A549 (cell line): ENCODE measurements around the gene SEC31A. TPM values are rescaled to one million over a fixed set of nuclear protein-coding genes. Genes with fewer than 3 reads are reported as not detected.

Source experiments
- ATAC-seq, 2 experiments: fragments of 200-7000 bp in 1 of 2; fragments of >200 bp in 1 of 2; cut with Nextera tagmentation in 1 of 2; cut with Tn5 transposase in 1 of 2; 3 replicates each; pipeline versions ENCODE4 v1.8.0 to v1.9.1; 2018 to 2020; ENCODE audit warnings: mild to moderate bottlenecking in 1 of 2, moderate library complexity in 1 of 2
- CTCF ChIA-PET: fragments of 300-600 bp; sonication (Branson Sonifier 250); formaldehyde crosslinking; extraction: SDS; loops from one replicate; lab custom pipeline; 2021; ENCODE audit warnings: antibody characterized with exemption, inconsistent platforms; lab: Yijun Ruan, JAX
- POLR2A ChIA-PET: fragments of 350-600 bp; formaldehyde crosslinking; extraction: SDS; loops from one replicate; lab custom pipeline; 2021; ENCODE audit warnings: antibody characterized with exemption, inconsistent platforms; lab: Yijun Ruan, JAX
- DNase-seq, 2 experiments: peaks; one replicate each; pipeline versions ENCODE4 v3.0.0 to v3.0.0-alpha.2; 2011 to 2016; ENCODE audit warnings: low read depth in 1 of 2, low spot score in 1 of 2
- FAIRE-seq: peaks from 2 replicates; lab custom pipeline; 2011; peaks lifted over from hg19 to GRCh38; lab: Jason Lieb, UNC
- H3K27ac ChIP-seq, 2 experiments: fragments of >200 bp; sonication (Bioruptor Twin); formaldehyde crosslinking; 3 replicates each; pipeline ENCODE4 v1.5.1; 2016 to 2017
- H3K4me1 ChIP-seq: fragments of >200 bp; sonication (Bioruptor Twin); formaldehyde crosslinking; 3 replicates; pipeline ENCODE4 v1.6.1; 2016
- H3K4me2 ChIP-seq: fragments of >200 bp; sonication (Bioruptor Twin); formaldehyde crosslinking; 3 replicates; pipeline ENCODE4 v1.6.1; 2016
- H3K4me3 ChIP-seq: fragments of >200 bp; sonication (Bioruptor Twin); formaldehyde crosslinking; 3 replicates; pipeline ENCODE4 v1.5.1; 2016
- H3K9me3 ChIP-seq: fragments of >200 bp; sonication (Bioruptor Twin); formaldehyde crosslinking; 3 replicates; pipeline ENCODE4 v1.6.1; 2016
- BHLHE40 ChIP-seq: IDR thresholded peaks from 2 replicates; pipeline ENCODE4 v1.6.1; 2012; ENCODE audit warnings: low read depth, low read length, inconsistent platforms
- CBX2 ChIP-seq: fragments of 200-600 bp; sonication (generic); IDR thresholded peaks from 2 replicates; pipeline ENCODE4 v1.6.1; 2016; ENCODE audit warnings: low read depth, mild to moderate bottlenecking, borderline replicate concordance
- CBX8 ChIP-seq: fragments of 200-600 bp; sonication (generic); IDR thresholded peaks from 2 replicates; pipeline ENCODE4 v1.6.1; 2016
- CEBPB ChIP-seq, 2 experiments: fragments of >200 bp in 1 of 2; sonication (Bioruptor Twin) in 1 of 2; formaldehyde crosslinking in 1 of 2; IDR thresholded peaks; 2 replicates each; pipeline ENCODE4 v1.6.1; 2012 to 2016
- CHD4 ChIP-seq: fragments of 200-600 bp; sonication (generic); IDR thresholded peaks from 2 replicates; pipeline ENCODE4 v1.6.1; 2016; ENCODE audit warnings: antibody characterized with exemption, mild to moderate bottlenecking, borderline replicate concordance
- EHF ChIP-seq: fragments of 250-450 bp; sonication (Bioruptor Pico); IDR thresholded peaks from 2 replicates; pipeline ENCODE4 v1.5.0; 2020; ENCODE audit warnings: mild to moderate bottlenecking
- EHMT2 ChIP-seq: fragments of 200-600 bp; sonication (generic); IDR thresholded peaks from 2 replicates; pipeline ENCODE4 v1.6.1; 2016; ENCODE audit warnings: antibody characterized with exemption, low read depth, mild to moderate bottlenecking, moderate library complexity
- ESRRA ChIP-seq: fragments of 150-350 bp; IDR thresholded peaks from 2 replicates; pipeline ENCODE4 v1.6.1; 2014; ENCODE audit warnings: mild to moderate bottlenecking, low read length, borderline replicate concordance
- HEYL ChIP-seq: fragments of 250-450 bp; sonication (Bioruptor Pico); IDR thresholded peaks from 2 replicates; pipeline ENCODE4 v1.8.0; 2021; ENCODE audit warnings: mild to moderate bottlenecking, moderate library complexity
- HOXB13 ChIP-seq: fragments of 250-450 bp; sonication (Bioruptor Pico); IDR thresholded peaks from 2 replicates; pipeline ENCODE4 v1.5.0; 2020; ENCODE audit warnings: low read depth, mild to moderate bottlenecking, moderate library complexity
- HOXB5 ChIP-seq: fragments of 250-450 bp; sonication (Bioruptor Pico); IDR thresholded peaks from 2 replicates; pipeline ENCODE4 v1.5.0; 2020; ENCODE audit warnings: mild to moderate bottlenecking, moderate library complexity
- JUN ChIP-seq, 2 experiments: fragments of >200 bp; sonication (Bioruptor Twin); formaldehyde crosslinking; IDR thresholded peaks; 2 replicates in 1 of 2; 3 replicates in 1 of 2; pipeline ENCODE4 v1.6.1; 2016 to 2017
- KDM1A ChIP-seq: fragments of 200-600 bp; sonication (generic); IDR thresholded peaks from 2 replicates; pipeline ENCODE4 v1.6.1; 2016; ENCODE audit warnings: low read depth, mild to moderate bottlenecking
- NR3C1 ChIP-seq: fragments of >200 bp; sonication (Bioruptor Twin); formaldehyde crosslinking; IDR thresholded peaks from 3 replicates; pipeline ENCODE4 v1.6.1; 2017
- PHF8 ChIP-seq: fragments of 200-600 bp; sonication (generic); IDR thresholded peaks from 2 replicates; pipeline ENCODE4 v1.6.1; 2016; ENCODE audit warnings: low read depth, mild to moderate bottlenecking, antibody characterized with exemption, moderate library complexity, borderline replicate concordance
- RARB ChIP-seq: fragments of 250-450 bp; sonication (Bioruptor Pico); IDR thresholded peaks from 2 replicates; pipeline ENCODE4 v1.8.0; 2021; ENCODE audit warnings: mild to moderate bottlenecking, moderate library complexity
- WGBS: methylation state at CpG from one replicate; pipeline ENCODE4 v1.1.6; 2017; ENCODE audit errors: missing lambda C conversion rate; 5-methylcytosine and 5-hydroxymethylcytosine counted together
- polyA plus RNA-seq, 4 experiments: library from polyadenylated mRNA; depleted of rRNA in 3 of 4; stranded (reverse); fragments of >200 nt; fragmentation: RNase III in 1 of 4; extraction: RNeasy Plus Mini Kit Qiagen cat#74134 plus additional on column Dnase treatment in 1 of 4; gene quantifications; 2 replicates in 3 of 4; 3 replicates in 1 of 4; pipeline ENCODE4 v1.2.3, GENCODE V29; 2011 to 2017
- TF ChIP-seq, protein P1 (sequence below): fragments of 450-650 bp; IDR thresholded peaks from 2 replicates; pipeline ENCODE4 v1.6.1; 2014; ENCODE audit warnings: antibody characterized with exemption
- TF ChIP-seq, protein P2 (sequence below): IDR thresholded peaks from 2 replicates; pipeline ENCODE4 v1.6.1; 2012
- TF ChIP-seq, protein P3 (sequence below): fragments of 250-450 bp; sonication (Bioruptor Pico); IDR thresholded peaks from 2 replicates; pipeline ENCODE4 v1.5.0; 2020; ENCODE audit warnings: low read depth, mild to moderate bottlenecking, moderate library complexity
- TF ChIP-seq, protein P4 (sequence below): fragments of 150-350 bp; IDR thresholded peaks from 2 replicates; pipeline ENCODE4 v1.6.1; 2014; ENCODE audit warnings: low read depth, mild to moderate bottlenecking, low read length
- TF ChIP-seq, protein P5 (sequence below): fragments of >200 bp; sonication (Bioruptor Twin); formaldehyde crosslinking; IDR thresholded peaks from 3 replicates; pipeline ENCODE4 v1.6.1; 2016

SEC31A gene
- polyA plus RNA-seq, 2 of the 4 experiments (the other 2 are of a cell fraction) = 67.8 to 127 TPM

DNA sequence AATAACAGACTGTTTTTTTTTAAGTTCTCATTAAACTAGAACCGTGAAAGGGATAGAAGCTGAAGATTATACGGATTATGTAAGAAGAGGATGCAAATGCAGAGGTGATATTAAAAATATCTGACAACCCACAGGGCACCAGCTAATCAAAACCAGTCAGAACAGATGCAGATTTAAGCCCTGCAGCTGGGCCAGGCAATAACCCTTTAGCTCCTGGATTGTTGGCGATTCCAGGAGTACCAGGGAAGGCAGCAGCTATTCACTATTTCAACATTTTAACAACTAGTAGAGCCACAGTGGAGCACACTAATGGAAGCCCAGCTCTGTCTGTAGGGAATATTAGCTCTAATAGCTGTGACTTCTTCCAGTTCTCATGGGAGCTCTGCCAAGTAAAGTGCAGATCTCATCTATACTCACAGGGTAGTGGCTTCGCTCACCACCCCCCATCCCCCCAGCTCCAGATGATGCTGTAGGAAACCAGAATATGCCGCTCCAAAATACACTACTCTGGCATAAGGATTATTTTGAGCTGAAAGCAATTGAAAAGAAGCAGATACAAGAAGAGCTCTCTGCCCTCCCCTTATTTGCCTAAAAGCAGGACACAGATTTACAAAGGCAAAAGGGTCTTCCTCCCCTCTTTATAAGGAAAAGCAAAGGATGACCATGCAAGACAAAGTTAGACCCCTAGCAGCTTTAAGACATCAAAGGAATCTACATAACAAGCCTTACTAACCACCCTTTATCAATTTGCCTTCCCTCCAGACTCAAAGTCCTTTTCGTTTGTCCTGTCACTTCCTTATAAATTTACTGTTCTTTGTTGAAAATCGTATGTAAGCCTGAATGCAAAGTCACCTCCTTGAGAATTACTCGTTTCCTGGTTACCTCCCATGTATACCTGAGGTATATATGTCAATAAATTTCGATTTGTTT is 106.0 kb downstream of the SEC31A start:
- peak in 1 of 2 experiments; percentile 5 for DNase-seq
- 33% methylated on average over 9 of the region's 9 CpGs for WGBS
- peak overlapping the region; percentile 71 to 74 for H3K27ac ChIP-seq

DNA sequence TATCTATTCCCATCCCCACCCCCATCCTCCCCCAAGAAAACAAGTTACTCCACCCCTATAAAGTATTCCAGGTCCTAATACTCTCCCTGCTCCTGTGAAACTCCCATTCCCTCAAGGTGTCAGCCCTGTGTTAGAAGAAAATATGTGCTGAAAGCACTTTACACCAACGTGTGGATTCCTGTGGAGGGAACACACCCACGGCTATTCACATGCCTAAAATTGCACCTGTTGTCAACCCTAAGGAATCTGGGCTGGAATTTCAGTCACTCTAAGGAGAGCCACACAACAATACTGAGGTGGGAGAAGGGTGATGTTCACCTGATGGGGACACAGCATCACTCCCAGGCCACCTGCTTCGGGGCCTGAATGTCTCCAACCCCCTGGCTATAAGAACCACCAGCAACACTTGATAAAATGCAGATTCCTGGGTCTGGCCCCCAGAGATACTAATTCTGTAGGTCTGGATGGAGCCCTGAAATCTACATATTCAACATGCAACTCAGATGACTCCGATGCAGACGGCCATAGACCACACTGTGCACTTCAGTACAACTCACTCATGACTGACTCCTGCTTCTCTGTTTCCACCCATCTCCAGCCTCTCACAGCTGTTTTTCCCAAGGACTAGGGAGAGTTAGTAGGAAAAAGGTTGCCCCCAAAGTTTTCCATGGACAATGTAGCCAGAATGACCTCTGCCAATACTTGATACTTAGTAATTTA is 108.2 kb downstream of the SEC31A start:
- 72% methylated on average over 5 of the region's 5 CpGs for WGBS
- H3K4me1 ChIP-seq = peaks cover 64% of the 10 kb centered on the region
- ChIA-PET POLR2A (no interaction called here), CTCF (interaction anchor here (2.2 kb wide), 1 partner anchor 43 kb away, joined by 5 read pairs; no protein-coding TSS in a partner anchor)
- ATAC-seq = no peak
- H3K9me3 ChIP-seq = no peaks in the 10 kb centered on the region
- H3K4me2 ChIP-seq = no peak overlapping the region
- no peak for FAIRE-seq
- H3K27ac ChIP-seq = peak overlapping the region in 1 of 2 experiments; percentile 48; a peak in 1 of 6 replicates
- no peak overlapping the region for H3K4me3 ChIP-seq
- DNase-seq = no peak
- TF ChIP-seq, protein P1, sequence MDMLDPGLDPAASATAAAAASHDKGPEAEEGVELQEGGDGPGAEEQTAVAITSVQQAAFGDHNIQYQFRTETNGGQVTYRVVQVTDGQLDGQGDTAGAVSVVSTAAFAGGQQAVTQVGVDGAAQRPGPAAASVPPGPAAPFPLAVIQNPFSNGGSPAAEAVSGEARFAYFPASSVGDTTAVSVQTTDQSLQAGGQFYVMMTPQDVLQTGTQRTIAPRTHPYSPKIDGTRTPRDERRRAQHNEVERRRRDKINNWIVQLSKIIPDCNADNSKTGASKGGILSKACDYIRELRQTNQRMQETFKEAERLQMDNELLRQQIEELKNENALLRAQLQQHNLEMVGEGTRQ = no peak
- TF ChIP-seq BHLHE40 (no peak), KDM1A (no peak), CHD4 (no peak)

More for the DNA sequence above, 106.0 kb downstream of the SEC31A start:
- no peak for FAIRE-seq
- 0 out of 3 replicates have a peak overlapping the region, but pooled peaks have one; percentile 12 for H3K4me3 ChIP-seq
- no peaks in the 10 kb centered on the region for H3K9me3 ChIP-seq
- POLR2A ChIA-PET = interaction anchor here (2.6 kb wide), 1 partner anchor 14 kb away, joined by 15 read pairs; the partner anchor contains the start of gene SCD5
- peak overlapping the region; percentile 89 for H3K4me2 ChIP-seq
- peaks cover 64% of the 10 kb centered on the region for H3K4me1 ChIP-seq
- ATAC-seq = peak; percentile 15 to 28; a peak in 3 of 6 replicates
- no peak for TF ChIP-seq BHLHE40
- no peak for TF ChIP-seq RARB (CRISPR knock-in tag)
- no peak for TF ChIP-seq HOXB13
- TF ChIP-seq, protein P2, sequence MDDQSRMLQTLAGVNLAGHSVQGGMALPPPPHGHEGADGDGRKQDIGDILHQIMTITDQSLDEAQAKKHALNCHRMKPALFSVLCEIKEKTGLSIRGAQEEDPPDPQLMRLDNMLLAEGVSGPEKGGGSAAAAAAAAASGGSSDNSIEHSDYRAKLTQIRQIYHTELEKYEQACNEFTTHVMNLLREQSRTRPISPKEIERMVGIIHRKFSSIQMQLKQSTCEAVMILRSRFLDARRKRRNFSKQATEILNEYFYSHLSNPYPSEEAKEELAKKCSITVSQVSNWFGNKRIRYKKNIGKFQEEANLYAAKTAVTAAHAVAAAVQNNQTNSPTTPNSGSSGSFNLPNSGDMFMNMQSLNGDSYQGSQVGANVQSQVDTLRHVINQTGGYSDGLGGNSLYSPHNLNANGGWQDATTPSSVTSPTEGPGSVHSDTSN = no peak
- no peak for TF ChIP-seq CHD4
- TF ChIP-seq CEBPB (IDR thresholded peaks at IDR 0.05) = no peak
- no peak for TF ChIP-seq JUN (IDR thresholded peaks at IDR 0.05)
- no peak for TF ChIP-seq CBX2
- TF ChIP-seq HEYL (CRISPR knock-in tag) = no peak
- TF ChIP-seq EHMT2 = no peak
- no peak for TF ChIP-seq HOXB5
- TF ChIP-seq CBX8 = no peak
- TF ChIP-seq PHF8 = no peak
- TF ChIP-seq, protein P1 = no peak
- TF ChIP-seq, protein P3, sequence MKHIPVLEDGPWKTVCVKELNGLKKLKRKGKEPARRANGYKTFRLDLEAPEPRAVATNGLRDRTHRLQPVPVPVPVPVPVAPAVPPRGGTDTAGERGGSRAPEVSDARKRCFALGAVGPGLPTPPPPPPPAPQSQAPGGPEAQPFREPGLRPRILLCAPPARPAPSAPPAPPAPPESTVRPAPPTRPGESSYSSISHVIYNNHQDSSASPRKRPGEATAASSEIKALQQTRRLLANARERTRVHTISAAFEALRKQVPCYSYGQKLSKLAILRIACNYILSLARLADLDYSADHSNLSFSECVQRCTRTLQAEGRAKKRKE (CRISPR knock-in tag) = no peak
- TF ChIP-seq EHF (CRISPR knock-in tag) = no peak
- TF ChIP-seq, protein P4, sequence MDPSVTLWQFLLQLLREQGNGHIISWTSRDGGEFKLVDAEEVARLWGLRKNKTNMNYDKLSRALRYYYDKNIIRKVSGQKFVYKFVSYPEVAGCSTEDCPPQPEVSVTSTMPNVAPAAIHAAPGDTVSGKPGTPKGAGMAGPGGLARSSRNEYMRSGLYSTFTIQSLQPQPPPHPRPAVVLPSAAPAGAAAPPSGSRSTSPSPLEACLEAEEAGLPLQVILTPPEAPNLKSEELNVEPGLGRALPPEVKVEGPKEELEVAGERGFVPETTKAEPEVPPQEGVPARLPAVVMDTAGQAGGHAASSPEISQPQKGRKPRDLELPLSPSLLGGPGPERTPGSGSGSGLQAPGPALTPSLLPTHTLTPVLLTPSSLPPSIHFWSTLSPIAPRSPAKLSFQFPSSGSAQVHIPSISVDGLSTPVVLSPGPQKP = no peak
- TF ChIP-seq, protein P5, sequence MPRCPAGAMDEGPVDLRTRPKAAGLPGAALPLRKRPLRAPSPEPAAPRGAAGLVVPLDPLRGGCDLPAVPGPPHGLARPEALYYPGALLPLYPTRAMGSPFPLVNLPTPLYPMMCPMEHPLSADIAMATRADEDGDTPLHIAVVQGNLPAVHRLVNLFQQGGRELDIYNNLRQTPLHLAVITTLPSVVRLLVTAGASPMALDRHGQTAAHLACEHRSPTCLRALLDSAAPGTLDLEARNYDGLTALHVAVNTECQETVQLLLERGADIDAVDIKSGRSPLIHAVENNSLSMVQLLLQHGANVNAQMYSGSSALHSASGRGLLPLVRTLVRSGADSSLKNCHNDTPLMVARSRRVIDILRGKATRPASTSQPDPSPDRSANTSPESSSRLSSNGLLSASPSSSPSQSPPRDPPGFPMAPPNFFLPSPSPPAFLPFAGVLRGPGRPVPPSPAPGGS = no peak
- no peak for TF ChIP-seq ESRRA
- TF ChIP-seq NR3C1 = no peak
- CTCF ChIA-PET = interaction anchor here (0.7 to 2.2 kb wide), 8 partner anchors 8 to 277 kb away, joined by 3 to 5 read pairs (median 3); partner anchors contain the start of gene SCD5
